Sciatic nerve (tissue), 2 donors: ENCODE data around the gene RCAN1. TPM values are rescaled to one million over a fixed set of nuclear protein-coding genes. Genes with fewer than 3 reads are reported as not detected.
"Not testable (repeated sequence)": the region's sequence is repeated elsewhere in the genome, so short reads cannot be mapped to it uniquely, and the experiment has no call there.

Experiments used
- ATAC-seq: fragments of 200-7000 bp; cut with Tn5 transposase; one replicate; pipeline ENCODE4 v1.9.1; 2020; ENCODE audit warnings: mild to moderate bottlenecking, moderate library complexity
- DNase-seq: peaks from one replicate; pipeline ENCODE4 v3.0.0-alpha.2; 2020; ENCODE audit warnings: low spot score
- intact Hi-C: fragments of 100-400 bp; cut with DNase I; formaldehyde crosslinking; loops from one replicate; pipeline ENCODE4 v1.14.2; 2022
- total RNA-seq: library from RNA; stranded (reverse); fragmentation: NEBNext Ultra II Directional; extraction: Animal tissue kit (Norgen Biotek cat#: 25700); gene quantifications from one replicate; pipeline ENCODE4 v1.2.1, GENCODE V29; 2021
- donor health status: DM: no; HTN: no; CAD: no.
- donor health status: DM: no; HTN: no; CAD: no.

The RCAN1 gene
- total RNA-seq, 1 donor from 2014 or later: 60.9 TPM

- DNase-seq: no peak
- intact Hi-C loops: no loop called here
- no peak for ATAC-seq
Observed at GRCh38 chr21:34504595-34504994, 110.3 kb downstream of the RCAN1 start.

- intact Hi-C loops: no loop called here
- no peak for ATAC-seq
- DNase-seq: no peak
Observed at GRCh38 chr21:34502480-34503106, 112.3 kb downstream of the RCAN1 start.

- DNase-seq: no peak
- no peak for ATAC-seq
- intact Hi-C loops: no loop called here
Observed at GRCh38 chr21:34501716-34502115, 113.2 kb downstream of the RCAN1 start.

- no peak for DNase-seq
- ATAC-seq: no peak
- intact Hi-C loops: no loop called here
Observed at GRCh38 chr21:34500191-34500590, 114.7 kb downstream of the RCAN1 start.

- DNase-seq: no peak
- intact Hi-C loops: no loop called here
- ATAC-seq: no peak
Observed at GRCh38 chr21:34499116-34499515, 115.8 kb downstream of the RCAN1 start.

- no peak for DNase-seq
- intact Hi-C loops: no loop called here
- no peak for ATAC-seq
Observed at GRCh38 chr21:34498623-34499022, 116.3 kb downstream of the RCAN1 start.

GRCh38 chr21:34483854-34484253 is 131.1 kb downstream of the RCAN1 start:
- intact Hi-C loops, DNase-seq, ATAC-seq: not testable (repeated sequence)

GRCh38 chr21:34483435-34483834 is 131.5 kb downstream of the RCAN1 start:
- DNase-seq, intact Hi-C loops, ATAC-seq: not testable (repeated sequence)

GRCh38 chr21:34467333-34467732 is 147.6 kb downstream of the RCAN1 start:
- not testable (repeated sequence) for ATAC-seq

More at GRCh38 chr21:34467333-34467732, 147.6 kb downstream of the RCAN1 start:
- DNase-seq, intact Hi-C loops: not testable (repeated sequence)

Other genes with a start within 250 kb of the RCAN1 start
- 29.2 TPM for gene SMIM11, start 239.6 kb downstream of the RCAN1 start, total RNA-seq
- not detected for gene SMIM34, start 191.2 kb downstream of the RCAN1 start, total RNA-seq
- 2.5 TPM for gene KCNE1, start 102.9 kb downstream of the RCAN1 start, total RNA-seq
- 4.7 TPM for gene CLIC6, start 53.9 kb upstream of the RCAN1 start, total RNA-seq